Forelimb muscle (tissue), 1 donor: Measurements from ENCODE around the gene MYRF. TPM values are rescaled to one million over a fixed set of nuclear protein-coding genes. Genes with fewer than 3 reads are reported as not detected.

Source experiments
- DNase-seq: peaks from one replicate; pipeline ENCODE4 v3.0.0-alpha.2; 2013; ENCODE audit warnings: low read depth
- polyA plus RNA-seq: library from polyadenylated mRNA; unstranded; fragments of 120-200 nt; gene quantifications from one replicate; pipeline ENCODE4 v1.2.1, GENCODE V29; 2013; ENCODE audit not compliant: insufficient read length

MYRF gene
- polyA plus RNA-seq, 1 donor: 0.94 TPM

DNA sequence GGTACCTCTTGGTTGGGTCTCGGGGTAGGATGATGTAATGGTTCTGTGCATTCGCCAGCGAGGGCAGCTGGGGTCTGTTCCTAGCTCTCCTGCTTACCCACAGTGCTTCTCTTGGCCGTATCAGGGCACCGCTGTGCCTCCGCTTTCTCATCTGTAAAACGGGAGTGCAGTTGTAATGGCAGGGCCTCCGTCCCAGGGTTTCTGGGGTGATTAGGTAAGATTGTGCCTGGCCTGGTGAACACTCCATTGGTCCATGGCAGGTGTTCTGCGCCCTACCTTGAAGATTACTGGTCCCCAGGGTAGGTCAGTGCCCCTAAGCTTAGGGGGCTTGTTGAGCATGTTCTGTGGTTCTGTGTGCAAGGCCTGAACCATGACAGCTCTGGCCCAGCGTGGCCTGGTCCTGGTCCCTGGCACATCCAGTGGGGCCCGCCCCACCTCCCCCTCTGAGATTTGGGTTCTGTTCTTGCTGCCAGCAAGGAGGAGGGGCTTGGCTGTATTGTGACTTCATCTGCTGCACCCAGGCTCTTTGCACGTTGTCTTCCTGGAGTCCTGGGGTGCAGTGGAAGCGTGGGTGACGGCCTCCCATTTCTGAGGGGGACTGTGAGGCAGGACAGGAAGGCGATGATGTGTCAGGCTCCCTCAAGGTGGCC, 4.9 kb downstream of the MYRF start:
- no peak for DNase-seq

DNA sequence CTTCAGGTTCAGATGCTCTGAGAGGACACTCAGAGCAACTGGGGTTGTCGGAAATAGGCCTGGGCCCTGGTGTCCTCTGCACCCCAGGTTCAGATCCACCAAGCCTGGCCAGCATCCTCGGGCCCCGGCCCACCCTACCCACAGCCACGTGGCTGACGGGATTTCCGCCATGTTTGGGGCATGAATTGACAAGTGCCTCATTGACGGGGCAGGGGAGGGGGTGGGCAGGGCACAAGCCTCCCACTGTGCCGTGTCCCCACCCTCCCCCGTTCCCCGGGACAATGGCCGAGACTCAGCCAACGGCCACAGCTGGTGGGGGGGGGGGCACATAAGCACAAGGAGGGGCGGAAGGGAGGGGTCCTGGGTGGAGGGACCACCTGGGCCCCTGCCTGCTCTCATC, 8.5 kb downstream of the MYRF start:
- DNase-seq: no peak

DNA sequence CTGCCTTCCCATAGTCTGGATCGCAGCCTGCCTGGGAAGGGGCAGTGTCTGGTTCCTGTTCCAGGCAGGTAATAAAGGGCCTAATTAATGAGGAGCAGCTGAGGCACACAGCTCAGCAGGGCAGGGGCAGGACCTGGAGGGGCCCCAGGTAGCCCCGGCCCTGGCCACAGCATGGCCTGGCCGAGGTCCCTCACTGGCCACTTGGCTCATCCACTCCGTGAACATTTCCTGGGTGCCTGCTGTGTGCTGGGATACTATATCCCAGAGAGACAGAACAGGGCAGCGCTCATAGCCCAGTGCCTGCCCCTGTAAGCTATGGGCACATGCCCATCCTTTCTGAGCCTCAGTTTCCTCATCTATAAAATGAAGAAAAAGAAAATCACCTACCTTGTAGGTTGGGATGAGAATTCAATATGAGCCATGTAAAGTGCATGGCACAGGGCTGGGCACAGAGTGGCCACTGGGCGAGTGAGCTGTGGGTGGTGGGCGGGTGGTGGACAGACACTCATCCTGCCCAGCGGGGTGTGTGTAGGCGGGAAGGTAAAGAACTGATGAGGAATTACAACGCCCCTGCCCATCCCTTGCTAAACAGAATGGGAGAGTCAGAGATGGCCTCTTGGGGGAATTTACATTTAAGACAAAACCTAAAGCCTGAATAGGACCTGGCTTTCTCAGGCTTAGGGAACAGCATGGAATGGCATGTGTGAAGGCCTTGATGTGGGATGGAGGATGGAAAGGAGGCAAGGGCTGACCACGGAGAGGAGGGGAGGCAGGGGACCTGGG, 9.2 kb downstream of the MYRF start:
- no peak for DNase-seq

DNA sequence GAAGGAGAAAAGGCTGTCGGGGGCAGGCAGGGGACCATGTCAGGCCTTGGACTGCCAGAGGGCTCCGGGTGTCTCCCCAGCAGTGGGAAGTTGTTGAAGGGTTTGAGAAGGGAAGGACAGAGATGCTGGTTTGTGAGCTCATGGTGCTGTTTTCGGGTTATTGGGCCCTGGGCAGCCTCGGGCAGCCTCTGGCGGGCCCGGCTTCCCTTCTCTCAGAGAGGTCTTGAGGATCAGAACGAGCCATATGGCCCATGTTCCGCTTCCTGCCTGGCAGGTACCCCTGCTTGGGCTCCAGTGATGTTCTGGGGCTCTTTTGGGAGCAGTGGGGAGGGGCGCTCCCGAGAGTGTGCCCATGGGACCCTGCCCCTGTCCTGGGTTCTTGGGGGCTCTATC, 9.8 kb downstream of the MYRF start:
- DNase-seq: no peak

DNA sequence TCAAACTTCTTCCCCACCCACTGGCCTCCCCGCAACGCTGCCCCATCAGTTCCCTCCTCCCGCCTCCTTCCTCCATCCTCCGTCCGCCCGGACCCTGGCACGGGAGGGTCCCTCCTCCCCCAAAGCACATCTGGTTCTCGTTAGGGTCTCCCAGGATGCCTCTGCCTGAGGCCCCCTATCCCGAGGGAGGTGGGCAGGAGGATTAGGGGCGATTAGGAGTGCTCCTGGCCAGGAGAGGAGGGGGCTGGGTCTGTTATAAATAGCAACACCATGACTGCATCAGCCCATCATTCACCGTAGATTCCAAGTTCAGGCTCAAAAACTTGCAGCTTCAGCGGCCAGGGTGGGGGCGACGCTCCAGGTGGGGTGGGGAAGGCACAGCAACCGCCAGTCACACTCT, 10.4 kb downstream of the MYRF start:
- DNase-seq: no peak

DNA sequence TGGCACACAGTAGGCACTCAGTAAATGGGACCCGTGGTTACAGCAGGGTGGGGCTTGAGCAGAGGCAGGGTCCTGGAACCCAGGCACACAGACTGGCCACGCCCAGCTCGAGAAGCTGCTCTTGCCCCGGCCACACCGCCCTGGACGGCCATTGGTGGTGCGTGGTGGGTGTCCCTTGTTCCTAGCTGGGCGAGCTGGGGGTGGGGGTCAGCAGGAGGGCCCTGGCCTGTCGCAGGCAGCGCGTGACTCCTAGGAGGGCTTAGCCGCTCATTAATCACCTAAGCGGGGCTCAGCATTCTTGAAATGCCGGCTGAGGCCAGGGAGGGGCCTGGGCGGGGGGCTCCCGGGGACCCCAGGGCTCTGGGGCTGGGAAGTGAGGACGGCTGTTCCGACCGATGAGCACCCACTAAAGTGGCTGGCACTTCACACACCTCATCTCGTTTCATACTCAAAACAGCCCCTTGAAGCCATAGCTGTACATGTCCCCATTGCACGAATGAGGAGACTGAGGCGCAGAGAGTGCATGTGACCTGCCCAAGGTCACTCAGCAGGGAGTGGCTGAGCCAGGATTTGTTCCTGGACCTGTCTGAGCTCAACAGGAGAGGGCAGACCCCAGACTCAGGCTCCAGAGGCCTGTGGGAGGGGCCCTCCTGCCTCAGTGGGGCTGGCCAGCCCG, 11.6 kb downstream of the MYRF start:
- no peak for DNase-seq

DNA sequence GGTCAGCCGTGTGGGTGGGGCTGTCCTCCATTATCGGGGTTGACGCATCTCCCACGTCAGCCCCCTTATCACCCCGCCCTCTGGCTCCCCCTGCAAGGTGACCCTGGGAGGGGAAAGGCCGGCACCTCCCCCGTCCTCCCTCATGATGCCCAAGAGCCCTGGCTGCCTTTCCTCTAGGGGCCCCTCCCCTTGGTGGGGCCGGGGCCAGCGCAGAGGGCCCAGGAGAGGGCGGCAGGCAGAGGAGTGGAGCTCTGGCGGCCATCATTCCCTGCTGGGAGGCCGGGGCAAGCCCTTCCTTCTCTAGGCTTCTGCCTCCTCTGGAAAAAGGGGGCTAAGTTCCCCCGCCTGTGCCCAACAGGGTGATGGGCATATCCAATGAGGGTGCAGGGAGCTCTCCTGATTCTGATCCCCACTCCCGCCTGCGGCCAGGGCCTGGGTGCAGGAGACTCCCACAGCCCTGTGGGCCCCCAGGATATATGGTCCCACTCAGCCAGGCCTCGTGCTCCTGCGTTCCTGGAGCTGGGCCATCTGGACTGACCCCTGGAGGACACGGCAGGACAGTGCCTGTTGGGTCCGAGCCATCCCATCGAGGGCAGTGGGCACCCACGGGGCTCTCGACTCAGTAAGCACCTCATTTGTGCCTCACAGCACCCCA, 12.3 kb downstream of the MYRF start:
- DNase-seq: no peak

DNA sequence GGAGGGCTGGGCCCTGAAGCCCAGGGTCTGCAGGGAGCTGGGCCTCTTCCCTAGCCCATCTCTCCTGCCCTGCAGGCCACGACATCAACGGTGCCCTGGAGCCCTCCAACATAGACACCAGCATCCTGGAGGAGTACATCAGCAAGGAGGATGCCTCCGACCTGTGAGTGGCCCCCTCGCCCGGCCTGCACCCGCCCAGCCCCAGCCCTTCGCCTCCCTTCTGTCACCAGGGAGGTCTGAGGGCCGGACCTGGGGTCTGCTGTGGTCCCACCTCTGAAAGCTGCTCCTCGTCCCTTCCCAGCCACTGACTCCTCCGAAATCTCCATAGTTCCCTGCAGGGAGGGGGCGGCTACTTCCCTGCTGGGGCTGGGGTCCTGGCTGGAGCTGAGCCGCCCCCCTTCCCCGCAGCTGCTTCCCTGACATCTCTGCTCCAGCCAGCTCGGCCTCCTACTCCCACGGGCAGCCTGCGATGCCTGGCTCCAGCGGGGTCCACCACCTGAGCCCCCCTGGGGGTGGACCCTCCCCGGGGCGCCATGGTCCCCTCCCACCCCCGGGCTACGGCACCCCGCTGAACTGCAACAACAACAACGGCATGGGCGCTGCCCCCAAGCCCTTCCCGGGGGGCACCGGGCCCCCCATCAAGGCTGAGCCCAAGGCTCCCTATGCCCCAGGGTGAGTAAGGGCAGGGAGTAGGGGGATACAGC, 13.3 kb downstream of the MYRF start:
- DNase-seq: no peak

DNA sequence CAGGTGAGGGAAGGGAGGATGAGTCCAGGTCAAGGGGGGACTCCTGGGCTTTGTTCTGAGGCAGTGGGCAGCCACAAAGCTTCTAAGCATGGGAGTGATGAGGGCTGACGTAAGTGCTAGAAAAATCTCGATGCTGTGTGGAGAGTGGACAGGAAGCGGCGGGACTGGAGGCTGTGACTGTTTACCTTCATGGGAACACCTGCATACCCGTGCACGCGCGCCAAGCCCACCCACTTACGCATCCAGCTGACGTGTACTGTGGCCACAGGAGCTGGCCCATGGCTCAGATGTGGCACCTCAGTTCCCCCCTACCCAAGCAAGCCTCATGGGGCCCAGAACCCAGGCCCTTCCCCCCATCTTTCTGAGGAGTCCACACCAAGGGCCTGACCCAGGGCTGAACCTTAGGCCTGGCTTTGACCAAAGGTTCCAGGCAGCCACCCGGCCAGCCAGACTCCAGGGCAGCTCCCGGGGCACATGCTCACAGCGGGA, 14.0 kb downstream of the MYRF start:
- DNase-seq: no peak

DNA sequence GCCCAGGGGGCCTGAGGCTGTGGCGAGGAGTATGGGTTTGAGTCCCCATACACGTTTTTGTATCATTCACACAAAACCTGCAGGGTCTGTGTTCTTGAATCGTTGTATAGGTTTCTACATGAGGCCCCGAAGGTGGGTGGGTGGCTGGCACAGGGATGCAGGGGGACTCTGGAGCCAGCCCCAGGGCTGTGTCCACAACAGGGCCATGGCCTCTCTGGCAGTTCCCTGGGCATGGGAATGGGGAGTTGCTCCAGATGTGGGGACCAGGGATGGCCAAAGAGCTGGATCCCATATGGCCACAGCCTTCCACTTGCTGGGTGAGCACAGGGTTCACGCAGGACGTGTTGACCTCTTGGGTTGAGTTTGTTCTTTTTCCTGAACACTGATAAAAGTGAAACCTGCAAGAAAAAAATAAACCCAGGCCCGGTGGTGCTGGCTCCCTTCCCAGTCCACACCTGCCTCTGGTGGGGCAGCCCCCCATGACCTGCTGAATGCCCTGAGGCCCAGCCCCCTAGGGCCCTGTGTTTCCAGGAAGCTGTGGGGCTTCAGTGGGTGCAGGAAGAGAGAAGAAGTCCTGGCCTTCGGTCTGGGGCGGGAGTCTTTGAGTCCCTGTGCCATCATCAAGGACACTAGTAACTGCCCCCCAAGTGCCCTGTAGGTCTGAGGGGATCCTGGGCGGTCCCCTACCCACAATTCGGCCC, 16.1 kb downstream of the MYRF start:
- no peak for DNase-seq

DNA sequence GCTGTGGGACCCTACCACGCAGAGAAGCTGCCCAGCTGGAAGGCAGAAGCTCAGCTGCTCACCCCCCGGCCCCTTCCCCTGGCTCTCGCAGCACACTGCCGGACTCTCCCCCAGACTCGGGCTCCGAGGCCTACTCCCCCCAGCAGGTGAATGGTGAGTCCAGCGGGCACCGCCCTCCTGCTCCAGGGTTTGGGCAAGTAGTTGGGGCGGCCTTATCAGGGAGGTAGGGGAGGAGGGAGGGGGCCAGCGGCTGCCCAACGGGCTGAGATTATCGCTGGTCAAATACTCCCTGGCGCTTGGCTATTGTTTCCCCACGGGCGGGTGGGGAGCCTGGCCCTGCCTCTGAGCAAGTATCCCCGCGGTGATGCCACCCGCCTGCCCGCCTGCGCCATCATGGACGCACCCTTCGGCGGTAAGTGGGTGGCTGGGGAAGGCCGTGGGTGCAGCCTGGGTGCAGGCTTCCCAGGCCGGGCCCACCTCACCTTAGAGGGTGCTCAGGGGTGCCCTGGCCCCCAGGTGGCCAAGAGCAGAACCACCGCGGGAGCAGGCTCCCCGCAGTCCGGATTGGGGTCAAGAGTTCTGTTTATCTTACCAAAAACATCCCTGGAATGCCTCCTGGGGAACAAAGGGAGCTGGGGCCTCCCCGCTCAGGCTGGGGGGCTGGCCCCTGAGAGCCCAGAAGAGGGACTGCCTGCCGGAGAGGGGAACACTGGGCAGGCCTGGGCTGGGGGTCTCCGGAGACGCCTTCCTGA, 16.9 kb downstream of the MYRF start:
- DNase-seq: no peak

DNA sequence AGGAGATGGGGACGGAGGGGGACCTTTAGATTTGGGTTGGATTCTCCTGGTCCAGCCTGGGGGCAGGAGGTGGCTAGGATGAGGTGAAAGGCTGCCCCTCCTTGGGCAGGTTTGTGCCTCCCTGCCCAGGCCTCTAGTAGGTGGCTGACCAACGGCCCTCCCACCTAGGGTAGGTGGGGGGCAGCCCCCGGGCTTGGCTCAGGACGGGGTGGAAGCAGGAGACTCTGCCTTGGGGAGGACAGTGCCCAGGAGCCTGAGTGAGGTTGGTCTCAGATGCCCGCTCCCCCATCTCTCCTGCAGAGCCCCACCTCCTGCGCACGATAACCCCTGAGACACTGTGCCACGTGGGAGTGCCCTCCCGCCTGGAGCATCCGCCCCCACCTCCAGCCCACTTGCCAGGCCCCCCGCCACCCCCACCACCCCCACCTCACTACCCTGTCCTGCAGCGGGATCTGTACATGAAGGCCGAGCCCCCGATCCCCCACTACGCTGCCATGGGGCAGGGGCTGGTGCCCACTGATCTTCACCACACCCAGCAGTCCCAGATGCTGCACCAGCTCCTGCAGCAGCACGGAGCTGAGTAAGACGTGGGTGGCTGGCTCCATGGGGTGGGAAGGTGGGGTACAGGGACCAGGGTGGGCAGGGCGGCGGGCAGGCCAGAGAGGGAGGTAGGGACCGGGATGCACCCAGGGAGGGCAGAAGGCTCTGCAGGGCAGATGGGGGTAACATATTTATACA, 17.7 kb downstream of the MYRF start:
- DNase-seq: no peak

DNA sequence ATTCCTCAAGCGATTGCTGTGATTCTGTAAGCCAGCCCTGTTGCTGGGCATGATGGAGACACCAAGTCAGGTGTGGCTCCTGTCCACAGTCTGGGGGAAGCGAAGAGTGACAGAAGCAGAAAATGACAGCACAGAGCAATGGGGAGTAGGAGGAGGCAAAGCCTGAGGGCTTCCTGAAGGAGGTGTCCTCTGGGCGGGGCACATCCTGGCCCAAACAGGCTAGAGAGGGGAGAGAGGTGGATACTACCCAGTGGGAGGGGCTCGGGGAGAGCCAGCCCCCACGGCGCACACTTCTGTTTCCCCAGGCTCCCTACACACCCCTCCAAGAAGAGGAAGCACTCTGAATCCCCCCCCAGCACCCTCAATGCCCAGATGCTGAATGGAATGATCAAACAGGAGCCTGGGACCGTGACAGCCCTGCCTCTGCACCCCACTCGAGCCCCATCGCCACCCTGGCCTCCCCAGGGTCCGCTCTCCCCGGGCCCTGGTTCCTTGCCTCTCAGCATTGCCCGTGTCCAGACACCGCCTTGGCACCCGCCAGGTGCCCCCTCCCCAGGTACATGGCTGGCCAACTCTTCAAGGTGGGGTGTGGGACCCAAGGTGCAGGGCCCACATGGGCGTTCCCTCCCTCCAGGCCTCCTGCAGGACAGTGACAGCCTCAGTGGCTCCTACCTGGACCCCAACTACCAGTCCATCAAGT, 18.9 kb downstream of the MYRF start:
- no peak for DNase-seq

DNA sequence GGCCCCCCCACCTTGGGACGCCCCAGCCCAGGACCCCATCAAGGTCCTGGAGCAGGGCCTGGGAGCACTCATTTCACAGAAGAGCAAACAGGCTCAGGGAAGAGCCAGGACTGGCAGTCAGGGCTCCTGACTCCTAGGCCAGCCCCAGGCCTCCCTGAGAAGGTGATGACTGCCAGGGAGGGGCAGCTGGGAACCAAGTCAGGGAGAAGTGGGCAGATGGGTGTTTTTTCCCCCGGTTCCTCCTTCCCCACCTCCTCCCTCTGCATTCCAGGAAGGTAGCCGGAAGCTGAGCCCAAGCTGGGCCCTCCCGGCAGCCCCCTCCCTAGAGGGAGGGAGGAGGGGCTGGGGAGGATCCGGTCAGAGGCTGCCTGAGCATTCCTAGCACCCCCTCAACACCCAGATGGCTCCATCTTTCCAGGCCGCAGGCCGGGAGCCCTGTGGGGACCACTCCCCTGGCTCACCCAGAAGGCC, 19.6 kb downstream of the MYRF start:
- DNase-seq: no peak

DNA sequence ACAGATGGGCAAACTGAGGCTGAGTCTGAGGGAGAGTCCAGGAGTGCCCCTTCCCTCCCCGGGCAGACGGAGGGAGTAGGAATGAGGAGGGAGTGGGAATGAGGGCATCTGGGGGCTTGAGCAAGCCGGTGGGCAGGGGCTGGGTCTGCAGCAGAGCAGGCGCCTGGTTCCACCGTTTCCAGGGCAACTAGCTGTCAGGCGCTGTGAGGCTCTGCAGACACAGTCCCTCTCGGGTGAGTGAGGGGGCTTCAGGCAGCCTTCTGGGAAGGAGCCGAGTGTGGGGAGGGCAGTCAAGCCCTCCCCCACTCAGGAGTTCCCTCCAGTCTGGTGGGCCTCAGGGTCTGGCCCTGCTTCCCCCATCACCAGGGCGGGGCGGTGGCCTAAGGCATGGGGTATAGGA, 20.9 kb downstream of the MYRF start:
- no peak for DNase-seq

DNA sequence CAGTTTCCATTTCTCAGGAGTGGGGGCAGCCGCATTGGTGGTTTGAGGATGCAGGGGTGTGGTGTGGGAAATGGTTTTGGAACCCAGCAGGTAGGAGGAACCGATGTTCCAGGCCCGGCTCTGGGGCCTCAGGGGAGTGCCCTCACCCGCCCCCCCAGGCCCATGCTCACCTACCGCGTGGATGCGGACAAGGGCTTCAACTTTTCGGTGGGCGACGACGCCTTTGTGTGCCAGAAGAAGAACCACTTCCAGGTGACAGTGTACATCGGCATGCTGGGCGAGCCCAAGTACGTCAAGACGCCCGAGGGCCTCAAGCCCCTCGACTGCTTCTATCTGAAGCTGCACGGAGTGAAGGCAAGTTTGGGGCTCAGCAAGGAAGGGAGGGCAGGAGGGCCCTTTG, 21.4 kb downstream of the MYRF start:
- no peak for DNase-seq

DNA sequence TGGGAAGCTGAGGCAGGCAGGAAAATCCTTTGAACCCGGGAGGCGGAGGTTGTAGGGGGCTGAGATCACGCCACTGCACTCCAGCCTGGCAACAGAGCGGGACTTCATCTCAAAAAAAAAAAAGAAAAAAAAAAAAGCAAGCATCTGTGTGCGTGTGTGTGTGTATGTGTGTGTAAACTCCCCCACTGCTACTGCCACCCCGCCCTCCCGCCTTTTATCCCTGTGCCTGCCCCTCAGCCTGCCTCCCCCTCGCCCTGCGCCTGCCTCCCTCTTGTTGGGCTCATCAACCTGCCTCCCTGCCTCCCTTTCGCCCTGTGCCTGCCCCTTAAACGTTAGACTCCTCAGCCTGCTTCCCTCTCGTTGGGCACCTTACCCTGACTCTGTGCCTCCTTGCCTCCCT, 22.0 kb downstream of the MYRF start:
- DNase-seq: no peak

DNA sequence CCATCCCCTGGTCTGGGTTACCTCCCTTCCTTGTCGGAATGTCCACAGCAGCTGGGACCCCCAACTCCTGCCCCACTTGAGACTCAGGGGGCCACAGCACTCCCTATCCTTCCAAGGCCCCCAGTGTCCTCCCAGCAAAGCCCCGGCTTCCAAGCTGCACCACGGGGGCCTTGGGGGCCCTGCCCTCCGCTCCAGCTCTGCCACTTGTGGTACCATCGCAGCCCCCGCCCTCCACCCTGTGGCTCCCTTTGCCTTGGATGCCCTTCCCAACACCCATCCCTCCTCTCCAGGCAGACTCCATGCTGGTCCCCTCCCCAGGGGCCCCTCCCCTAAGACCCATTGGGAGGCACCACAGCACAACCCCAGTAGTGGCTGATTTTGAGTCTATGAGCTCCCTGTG, 22.7 kb downstream of the MYRF start:
- no peak for DNase-seq
